ENCODE measurements around the gene URGCP.

The URGCP gene

DNA sequence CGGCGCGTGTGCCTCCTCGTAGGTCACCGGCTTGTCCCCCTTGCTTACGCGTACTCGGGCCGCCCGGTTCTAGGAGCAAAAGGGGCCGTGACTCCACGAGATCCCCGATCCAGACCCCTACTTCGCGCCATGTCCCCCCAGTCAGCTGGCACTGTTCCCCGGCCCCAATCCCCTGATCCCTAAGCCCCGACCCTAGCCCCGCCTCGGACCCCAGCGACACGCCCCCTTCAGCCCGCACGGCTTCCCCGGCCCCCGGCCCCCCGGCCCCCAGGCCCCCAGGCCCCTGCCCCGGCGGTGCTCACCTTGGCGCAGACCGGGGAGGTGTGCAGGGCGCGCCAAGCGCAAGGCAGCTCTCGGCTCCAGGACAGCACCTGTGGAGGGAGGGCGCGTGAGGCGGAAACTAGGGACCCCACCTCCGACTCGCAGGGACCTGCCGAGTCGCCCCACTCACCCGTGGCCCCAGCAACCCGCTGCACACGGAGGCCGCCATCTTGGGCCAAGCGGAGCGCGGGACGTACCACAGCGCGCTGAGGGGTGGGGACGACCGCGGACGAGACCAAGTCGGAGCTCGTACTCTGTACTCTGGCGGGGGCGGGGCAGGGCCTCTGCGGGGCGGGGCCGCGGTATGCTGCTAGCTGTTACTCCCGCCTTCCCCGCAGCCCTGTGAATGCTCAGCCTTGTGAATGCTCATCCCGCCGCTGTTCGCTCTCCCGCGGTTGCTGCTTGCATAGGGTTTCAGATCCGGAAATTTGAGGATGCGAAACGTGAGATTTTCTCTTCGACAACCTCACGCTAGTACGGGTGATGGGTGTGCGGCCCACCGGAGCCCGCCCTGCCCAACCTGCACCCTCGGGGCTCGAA is 37.2 kb downstream of the URGCP start, which contains the start of gene MRPS24:
TSS of gene MRPS24 (minus strand) at position 512 of the 861 bp plus-strand sequence. CDS start at position 490, 22 bp downstream.
- peak; percentile 94 for TF ChIP-seq TAF1 (IDR thresholded peaks at IDR 0.05; ENCODE audit: borderline replicate concordance, low read depth, low read length)
- TF ChIP-seq POLR2A (IDR thresholded peaks at IDR 0.05; ENCODE audit: low read depth, low read length): peak; percentile 95
- TF ChIP-seq POLR2AphosphoS5 (IDR thresholded peaks at IDR 0.05; ENCODE audit: low read depth, low read length): peak; percentile 89
- FAIRE-seq: peak; percentile 99
- peak; percentile 89 for DNase-seq (ENCODE audit: insufficient read length)

DNA sequence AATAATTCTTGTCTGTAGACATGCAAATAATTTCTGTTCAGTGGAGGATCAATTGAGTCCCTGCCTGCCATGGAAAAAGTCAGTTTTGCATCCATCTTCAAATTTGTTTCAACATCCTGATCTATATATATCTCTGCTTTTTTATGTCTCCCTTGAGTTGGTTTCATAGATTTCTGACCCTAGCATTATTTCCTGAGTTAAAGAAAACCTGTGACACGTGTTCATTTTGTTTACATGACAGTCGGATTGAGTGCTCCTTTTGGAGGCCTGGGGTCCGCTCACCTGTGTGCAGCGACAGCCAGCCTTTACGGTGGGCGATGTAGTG is 37.8 kb downstream of the URGCP start:
- TF ChIP-seq TAF1 (IDR thresholded peaks at IDR 0.05; ENCODE audit: borderline replicate concordance, low read depth, low read length) (no peak), POLR2A (IDR thresholded peaks at IDR 0.05; ENCODE audit: low read depth, low read length) (no peak), POLR2AphosphoS5 (IDR thresholded peaks at IDR 0.05; ENCODE audit: low read depth, low read length) (no peak)
- no peak for FAIRE-seq
- DNase-seq (ENCODE audit: insufficient read length): no peak

DNA sequence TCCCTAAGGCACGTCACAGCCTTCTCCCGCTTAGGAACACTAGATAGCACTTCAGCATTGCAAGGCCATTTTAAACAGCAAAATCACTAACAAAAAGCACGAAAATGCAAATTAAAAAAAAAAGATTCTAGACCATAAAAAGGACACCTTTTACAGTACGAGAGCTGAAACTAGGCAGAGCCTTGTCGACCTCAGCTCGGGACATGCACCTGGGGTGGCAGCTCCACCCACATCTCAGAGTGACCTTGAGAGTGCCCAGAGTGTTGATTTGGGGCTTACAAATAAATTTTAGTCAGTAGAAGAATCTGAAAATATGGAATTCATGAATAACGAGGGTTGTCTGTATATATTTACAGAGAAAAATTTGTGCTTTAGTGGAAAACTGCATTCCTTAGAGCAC is 38.2 kb downstream of the URGCP start:
- DNase-seq (ENCODE audit: insufficient read length): no peak
- TF ChIP-seq TAF1 (IDR thresholded peaks at IDR 0.05; ENCODE audit: borderline replicate concordance, low read depth, low read length): no peak
- no peak for TF ChIP-seq POLR2A (IDR thresholded peaks at IDR 0.05; ENCODE audit: low read depth, low read length)
- no peak for TF ChIP-seq POLR2AphosphoS5 (IDR thresholded peaks at IDR 0.05; ENCODE audit: low read depth, low read length)
- no peak for FAIRE-seq

DNA sequence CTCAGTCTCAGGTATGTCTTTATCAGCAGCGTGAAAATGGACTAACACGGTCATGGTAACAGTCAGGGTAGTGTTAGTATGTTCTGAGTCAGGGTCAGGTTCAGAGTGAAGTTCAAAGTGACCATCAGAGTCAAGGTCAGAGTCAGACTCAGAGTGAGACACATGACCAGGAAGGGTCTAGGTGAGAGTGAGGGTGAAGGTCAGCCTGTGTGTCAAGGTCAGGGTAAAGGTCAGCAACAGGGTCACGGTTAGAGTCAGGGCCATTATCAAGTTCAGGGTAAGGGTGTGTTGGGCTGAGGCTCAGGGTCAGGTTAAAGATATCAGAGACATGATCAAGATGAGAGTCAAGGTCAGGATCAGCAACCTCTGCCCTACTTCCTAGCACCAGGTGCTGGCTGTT is 41.1 kb downstream of the URGCP start:
- DNase-seq (ENCODE audit: insufficient read length): no peak
- TF ChIP-seq POLR2AphosphoS5 (IDR thresholded peaks at IDR 0.05; ENCODE audit: low read depth, low read length) (no peak), POLR2A (IDR thresholded peaks at IDR 0.05; ENCODE audit: low read depth, low read length) (no peak), TAF1 (IDR thresholded peaks at IDR 0.05; ENCODE audit: borderline replicate concordance, low read depth, low read length) (no peak)
- FAIRE-seq: no peak

DNA sequence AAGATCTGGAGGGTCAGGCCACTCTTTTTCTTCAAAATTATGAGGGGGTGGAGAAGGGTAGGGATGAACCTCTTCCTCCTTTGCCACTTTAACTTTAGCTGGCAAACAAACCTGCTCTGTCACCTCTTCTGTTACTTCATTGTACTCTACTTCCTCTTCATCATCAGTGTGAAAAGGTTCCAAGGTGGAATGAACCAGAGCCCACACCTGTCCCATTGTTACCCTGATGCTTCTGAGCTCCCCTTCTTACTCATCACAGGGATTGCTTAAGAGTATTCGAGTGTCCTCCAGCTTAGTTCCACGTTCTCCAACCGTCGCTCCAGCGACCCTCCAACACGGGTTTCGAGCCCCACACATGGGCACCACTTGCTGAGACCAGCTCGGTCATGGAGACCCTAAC is 42.3 kb downstream of the URGCP start:
- no peak for DNase-seq (ENCODE audit: insufficient read length)
- TF ChIP-seq POLR2AphosphoS5 (IDR thresholded peaks at IDR 0.05; ENCODE audit: low read depth, low read length): no peak
- no peak for TF ChIP-seq TAF1 (IDR thresholded peaks at IDR 0.05; ENCODE audit: borderline replicate concordance, low read depth, low read length)
- no peak for TF ChIP-seq POLR2A (IDR thresholded peaks at IDR 0.05; ENCODE audit: low read depth, low read length)
- no peak for FAIRE-seq

DNA sequence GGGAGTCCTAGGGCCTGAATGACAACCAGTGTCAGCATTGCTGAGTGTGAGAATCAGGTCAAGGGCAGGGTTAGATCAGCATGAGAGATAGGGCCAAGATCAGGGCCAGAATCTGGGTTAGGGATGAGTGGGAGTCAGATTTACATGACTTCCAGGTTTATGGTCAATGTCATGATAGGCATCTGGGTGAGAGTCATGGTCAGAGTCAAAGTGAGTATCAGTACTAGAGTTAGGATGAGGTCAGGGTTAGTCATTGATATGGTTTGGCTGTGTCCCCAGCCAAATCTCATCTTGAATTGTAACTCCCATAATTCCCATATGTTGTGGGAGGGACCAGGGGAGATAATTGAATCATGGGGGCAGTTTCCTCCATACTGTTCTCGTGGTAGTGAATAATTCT is 49.4 kb downstream of the URGCP start:
- DNase-seq (ENCODE audit: insufficient read length) (no peak), FAIRE-seq (no peak)

DNA sequence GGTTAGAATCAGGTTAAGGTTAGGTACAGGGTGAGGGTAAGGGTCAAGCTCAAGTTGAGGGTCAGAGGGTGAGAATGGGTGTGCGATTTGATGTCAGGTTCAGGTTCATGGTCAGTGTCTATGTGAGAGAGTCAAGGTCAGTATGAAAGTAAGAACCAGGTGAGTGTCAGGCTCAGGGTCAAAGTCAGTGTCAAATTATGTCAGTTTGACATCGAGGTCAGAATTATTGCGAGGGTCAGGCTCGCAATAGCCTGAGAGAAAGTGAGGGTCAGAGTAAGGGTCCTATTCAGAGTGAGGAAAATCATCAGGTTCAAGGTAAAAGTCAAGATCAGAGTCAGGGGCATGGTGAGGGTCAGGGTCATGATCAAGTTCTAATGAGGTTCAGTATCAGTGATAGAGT is 50.1 kb downstream of the URGCP start:
- TF ChIP-seq POLR2A (IDR thresholded peaks at IDR 0.05; ENCODE audit: low read depth, low read length): no peak
- no peak for TF ChIP-seq POLR2AphosphoS5 (IDR thresholded peaks at IDR 0.05; ENCODE audit: low read depth, low read length)
- TF ChIP-seq TAF1 (IDR thresholded peaks at IDR 0.05; ENCODE audit: borderline replicate concordance, low read depth, low read length): no peak
- FAIRE-seq: no peak
- no peak for DNase-seq (ENCODE audit: insufficient read length)

More for the DNA sequence above, 49.4 kb downstream of the URGCP start:
- TF ChIP-seq POLR2A (IDR thresholded peaks at IDR 0.05; ENCODE audit: low read depth, low read length) (no peak), TAF1 (IDR thresholded peaks at IDR 0.05; ENCODE audit: borderline replicate concordance, low read depth, low read length) (no peak)

DNA sequence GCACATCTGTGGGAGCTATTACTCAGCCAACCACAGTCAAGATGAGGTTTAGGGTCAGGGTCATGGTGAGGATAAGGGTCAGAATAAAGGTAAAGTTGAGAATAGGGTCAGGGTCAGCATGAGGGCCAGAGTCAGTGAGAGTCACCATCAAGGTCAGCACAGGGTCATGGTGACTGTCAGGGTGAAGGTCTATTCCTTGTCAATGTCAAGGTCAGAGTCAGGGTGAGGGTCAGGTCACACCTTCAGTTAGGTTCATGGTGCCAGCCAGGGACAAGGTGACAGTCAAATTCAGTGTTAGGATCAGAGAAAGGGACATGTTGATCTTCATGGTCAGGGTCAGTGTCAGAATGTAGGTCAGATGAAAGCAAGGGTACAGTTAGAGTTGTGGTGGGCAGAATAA is 51.2 kb downstream of the URGCP start:
- DNase-seq (ENCODE audit: insufficient read length) (no peak), FAIRE-seq (no peak)
- TF ChIP-seq POLR2AphosphoS5 (IDR thresholded peaks at IDR 0.05; ENCODE audit: low read depth, low read length) (no peak), TAF1 (IDR thresholded peaks at IDR 0.05; ENCODE audit: borderline replicate concordance, low read depth, low read length) (no peak), POLR2A (IDR thresholded peaks at IDR 0.05; ENCODE audit: low read depth, low read length) (no peak)

DNA sequence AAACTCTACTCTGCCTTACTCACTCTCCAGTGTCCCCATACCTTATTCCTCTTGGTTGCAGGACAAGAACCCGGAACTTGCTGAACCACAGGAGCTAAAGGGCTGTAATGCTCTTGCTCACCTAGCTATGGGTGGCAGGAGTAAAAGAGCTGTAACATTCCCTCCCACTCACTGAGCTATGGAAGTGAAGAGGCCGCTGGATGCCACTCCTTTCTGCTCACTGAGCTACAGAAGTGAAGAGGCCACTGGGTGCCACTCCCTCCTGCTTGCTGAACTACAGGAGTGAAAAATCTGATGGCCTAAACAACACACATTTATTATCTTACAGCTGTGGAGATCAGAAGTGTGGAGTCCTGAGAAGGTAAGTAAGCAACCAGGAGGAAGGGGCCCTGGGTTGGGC is 54.6 kb downstream of the URGCP start:
- TF ChIP-seq TAF1 (IDR thresholded peaks at IDR 0.05; ENCODE audit: borderline replicate concordance, low read depth, low read length) (no peak), POLR2A (IDR thresholded peaks at IDR 0.05; ENCODE audit: low read depth, low read length) (no peak), POLR2AphosphoS5 (IDR thresholded peaks at IDR 0.05; ENCODE audit: low read depth, low read length) (no peak)
- FAIRE-seq (no peak), DNase-seq (ENCODE audit: insufficient read length) (no peak)

DNA sequence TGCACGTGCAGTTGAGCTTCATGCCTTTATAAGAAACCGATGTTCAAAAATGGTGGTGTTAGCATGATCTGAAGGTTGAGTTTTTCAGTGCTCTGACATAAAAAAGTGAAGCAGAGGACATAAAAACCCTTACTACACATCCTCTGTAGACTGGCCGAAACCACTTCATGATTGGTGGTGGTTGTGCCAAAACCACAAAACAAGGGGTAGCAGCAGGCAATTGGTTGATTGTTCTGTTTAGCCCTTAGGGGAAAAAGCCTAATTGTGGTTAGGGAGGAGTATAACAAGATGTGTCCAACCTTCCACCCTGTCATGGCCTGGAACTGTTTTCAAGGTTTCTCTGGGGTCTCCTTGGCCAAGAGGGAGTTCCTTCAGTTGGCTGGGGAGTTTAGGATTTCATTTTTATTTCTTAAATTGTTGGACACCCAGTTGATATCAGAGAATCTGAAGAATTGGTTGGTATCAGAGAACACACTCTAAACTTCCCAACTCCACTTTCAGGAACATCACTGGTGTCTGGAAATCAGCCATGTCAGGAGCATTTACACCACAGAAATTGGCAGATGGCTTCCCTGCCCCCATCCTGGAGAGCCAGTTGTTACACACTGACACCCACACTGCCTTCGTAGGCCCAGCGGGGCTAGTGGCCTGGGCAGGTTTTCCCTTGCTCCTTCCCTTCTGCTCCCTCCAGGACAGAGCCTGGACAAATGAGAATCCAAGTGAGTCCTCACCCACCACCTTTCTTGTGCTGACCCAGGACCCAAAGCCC is 55.9 kb downstream of the URGCP start:
- DNase-seq (ENCODE audit: insufficient read length): no peak
- no peak for FAIRE-seq
- TF ChIP-seq TAF1 (IDR thresholded peaks at IDR 0.05; ENCODE audit: borderline replicate concordance, low read depth, low read length): no peak
- no peak for TF ChIP-seq POLR2A (IDR thresholded peaks at IDR 0.05; ENCODE audit: low read depth, low read length)
- no peak for TF ChIP-seq POLR2AphosphoS5 (IDR thresholded peaks at IDR 0.05; ENCODE audit: low read depth, low read length)

DNA sequence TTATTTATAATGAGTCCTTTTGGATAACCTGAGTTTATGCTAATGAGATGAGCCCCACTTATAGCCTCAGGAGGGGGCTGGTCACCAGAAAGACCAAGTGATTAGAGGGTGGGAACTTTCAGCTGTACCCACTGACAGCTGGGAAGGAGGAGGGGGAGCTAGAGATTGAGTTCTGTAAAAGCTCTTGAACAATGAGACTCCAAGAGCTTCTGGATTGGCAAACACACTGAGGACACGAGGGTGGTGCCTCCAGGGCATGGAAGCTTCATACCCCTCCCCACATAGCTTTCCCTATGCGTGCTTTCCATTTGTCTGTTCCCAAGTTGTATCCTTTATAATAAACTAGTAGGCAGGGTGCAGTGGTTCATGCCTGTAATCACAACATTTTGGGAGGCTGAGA is 57.3 kb downstream of the URGCP start:
- FAIRE-seq (no peak), DNase-seq (ENCODE audit: insufficient read length) (no peak)

More for the DNA sequence above, 57.3 kb downstream of the URGCP start:
- TF ChIP-seq POLR2AphosphoS5 (IDR thresholded peaks at IDR 0.05; ENCODE audit: low read depth, low read length): no peak
- TF ChIP-seq POLR2A (IDR thresholded peaks at IDR 0.05; ENCODE audit: low read depth, low read length): no peak
- no peak for TF ChIP-seq TAF1 (IDR thresholded peaks at IDR 0.05; ENCODE audit: borderline replicate concordance, low read depth, low read length)

Data from GM12892 (cell line).